GM12891 (cell line): ENCODE results near the gene ESYT3.

ENCODE experiments used
- DNase-seq: peaks from one replicate; pipeline ENCODE4 v3.0.0; 2011; ENCODE audit warnings: low spot score; ENCODE audit not compliant: insufficient read length
- FAIRE-seq: peaks from 2 replicates; lab custom pipeline; 2011; peaks lifted over from hg19 to GRCh38; lab: Jason Lieb, UNC
- PAX5 ChIP-seq: IDR thresholded peaks from 2 replicates; pipeline ENCODE4 v1.6.1; 2011; ENCODE audit warnings: low read length, moderate library complexity, mild to moderate bottlenecking; ENCODE audit not compliant: insufficient read depth, severe bottlenecking
- POLR2A ChIP-seq: IDR thresholded peaks from 2 replicates; pipeline ENCODE4 v1.6.1; 2011; ENCODE audit warnings: low read depth, low read length, control low read depth
- POLR2AphosphoS5 ChIP-seq: IDR thresholded peaks from 2 replicates; pipeline ENCODE4 v1.6.1; 2011; ENCODE audit warnings: low read depth, low read length, control low read depth
- POU2F2 ChIP-seq: IDR thresholded peaks from 2 replicates; pipeline ENCODE4 v1.6.1; 2011; ENCODE audit warnings: low read depth, mild to moderate bottlenecking, control low read depth, low read length, moderate library complexity
- SPI1 ChIP-seq: IDR thresholded peaks from 2 replicates; pipeline ENCODE4 v1.6.1; 2011; ENCODE audit warnings: low read depth, low read length, control low read depth
- TAF1 ChIP-seq: IDR thresholded peaks from 2 replicates; pipeline ENCODE4 v1.6.1; 2011; ENCODE audit warnings: low read depth, low read length, control low read depth

The ESYT3 gene

GRCh38 chr3:138397983-138398382 is 36.4 kb upstream of the ESYT3 start:
- DNase-seq (no peak), FAIRE-seq (no peak)
- no peak for TF ChIP-seq POU2F2
- no peak for TF ChIP-seq TAF1
- no peak for TF ChIP-seq SPI1
- TF ChIP-seq POLR2AphosphoS5 = no peak
- no peak for TF ChIP-seq POLR2A
- TF ChIP-seq PAX5 = no peak

- TF ChIP-seq POLR2A = no peak
- TF ChIP-seq TAF1 = no peak
- no peak for TF ChIP-seq SPI1
- no peak for TF ChIP-seq PAX5
- no peak for TF ChIP-seq POLR2AphosphoS5
- DNase-seq = no peak
- FAIRE-seq = no peak
These were observed 35.4 kb upstream of the ESYT3 start for GRCh38 chr3:138398791-138399575.

GRCh38 chr3:138399766-138400165 is 34.6 kb upstream of the ESYT3 start:
- FAIRE-seq = no peak
- DNase-seq = no peak

GRCh38 chr3:138400651-138401070 is 33.8 kb upstream of the ESYT3 start:
- FAIRE-seq = no peak
- DNase-seq = no peak
- TF ChIP-seq POLR2AphosphoS5 (no peak), POLR2A (no peak)

More at GRCh38 chr3:138399766-138400165, 34.6 kb upstream of the ESYT3 start:
- no peak for TF ChIP-seq POLR2AphosphoS5
- no peak for TF ChIP-seq SPI1
- no peak for TF ChIP-seq POLR2A
- TF ChIP-seq POU2F2 = no peak
- TF ChIP-seq PAX5 = no peak
- no peak for TF ChIP-seq TAF1

- FAIRE-seq (no peak), DNase-seq (no peak)
- TF ChIP-seq POU2F2 (no peak), POLR2AphosphoS5 (no peak), PAX5 (no peak), POLR2A (no peak), SPI1 (no peak), TAF1 (no peak)
These were observed 32.6 kb upstream of the ESYT3 start for GRCh38 chr3:138401834-138402233.

GRCh38 chr3:138404121-138404520 is 30.3 kb upstream of the ESYT3 start:
- FAIRE-seq (no peak), DNase-seq (no peak)
- no peak for TF ChIP-seq SPI1

GRCh38 chr3:138405001-138405400 is 29.4 kb upstream of the ESYT3 start:
- TF ChIP-seq PAX5 (no peak), POLR2A (no peak)
- DNase-seq (no peak), FAIRE-seq (no peak)

- no peak for DNase-seq
- FAIRE-seq = no peak
These were observed 28.9 kb upstream of the ESYT3 start for GRCh38 chr3:138405486-138405885.

GRCh38 chr3:138406606-138407005 is 27.8 kb upstream of the ESYT3 start:
- DNase-seq (no peak), FAIRE-seq (no peak)
- no peak for TF ChIP-seq TAF1
- TF ChIP-seq POLR2AphosphoS5 = no peak
- no peak for TF ChIP-seq POU2F2
- TF ChIP-seq PAX5 = no peak
- TF ChIP-seq POLR2A = no peak
- no peak for TF ChIP-seq SPI1

More at GRCh38 chr3:138405486-138405885, 28.9 kb upstream of the ESYT3 start:
- TF ChIP-seq POLR2A (no peak), POLR2AphosphoS5 (no peak), TAF1 (no peak), PAX5 (no peak), SPI1 (no peak), POU2F2 (no peak)

- DNase-seq (no peak), FAIRE-seq (no peak)
- TF ChIP-seq POLR2A = no peak
- TF ChIP-seq PAX5 = no peak
- TF ChIP-seq POU2F2 = no peak
- TF ChIP-seq TAF1 = no peak
- no peak for TF ChIP-seq POLR2AphosphoS5
- no peak for TF ChIP-seq SPI1
These were observed 27.0 kb upstream of the ESYT3 start for GRCh38 chr3:138407236-138407907.
